ENCODE results near the gene CCDC187.

Gene CCDC187

GRCh38 chr9:136280535-136281315, 23.2 kb downstream of the CCDC187 start:
- no peak overlapping the region for H3K4me2 ChIP-seq (ENCODE audit: insufficient read depth, low read length)
- no peaks in the 10 kb centered on the region for H3K9me3 ChIP-seq (ENCODE audit: insufficient read depth, low read length, severe bottlenecking)
- TF ChIP-seq, protein P1, sequence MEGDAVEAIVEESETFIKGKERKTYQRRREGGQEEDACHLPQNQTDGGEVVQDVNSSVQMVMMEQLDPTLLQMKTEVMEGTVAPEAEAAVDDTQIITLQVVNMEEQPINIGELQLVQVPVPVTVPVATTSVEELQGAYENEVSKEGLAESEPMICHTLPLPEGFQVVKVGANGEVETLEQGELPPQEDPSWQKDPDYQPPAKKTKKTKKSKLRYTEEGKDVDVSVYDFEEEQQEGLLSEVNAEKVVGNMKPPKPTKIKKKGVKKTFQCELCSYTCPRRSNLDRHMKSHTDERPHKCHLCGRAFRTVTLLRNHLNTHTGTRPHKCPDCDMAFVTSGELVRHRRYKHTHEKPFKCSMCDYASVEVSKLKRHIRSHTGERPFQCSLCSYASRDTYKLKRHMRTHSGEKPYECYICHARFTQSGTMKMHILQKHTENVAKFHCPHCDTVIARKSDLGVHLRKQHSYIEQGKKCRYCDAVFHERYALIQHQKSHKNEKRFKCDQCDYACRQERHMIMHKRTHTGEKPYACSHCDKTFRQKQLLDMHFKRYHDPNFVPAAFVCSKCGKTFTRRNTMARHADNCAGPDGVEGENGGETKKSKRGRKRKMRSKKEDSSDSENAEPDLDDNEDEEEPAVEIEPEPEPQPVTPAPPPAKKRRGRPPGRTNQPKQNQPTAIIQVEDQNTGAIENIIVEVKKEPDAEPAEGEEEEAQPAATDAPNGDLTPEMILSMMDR (IDR thresholded peaks at IDR 0.05; ENCODE audit: borderline replicate concordance, extremely low read depth, low read length, poor library complexity, severe bottlenecking), result no peak
- TF ChIP-seq EZH2 (IDR thresholded peaks at IDR 0.05; ENCODE audit: borderline replicate concordance, low read depth, low read length, severe bottlenecking), result no peak
- DNase-seq (no peak), ATAC-seq (ENCODE audit: insufficient read depth, low read depth) (no peak)
- no peaks in the 10 kb centered on the region for H3K36me3 ChIP-seq (ENCODE audit: insufficient read depth, low read length)
- H3K27me3 ChIP-seq (ENCODE audit: insufficient read depth, low read length, poor library complexity), result peaks cover 3% of the 10 kb centered on the region
- H3K9ac ChIP-seq (ENCODE audit: low read depth, low read length), result no peak overlapping the region
- H2AFZ ChIP-seq (ENCODE audit: low read depth, low read length), result no peak overlapping the region
- H3K79me2 ChIP-seq (ENCODE audit: insufficient read depth, low read length), result no peaks in the 10 kb centered on the region
- H3K27ac ChIP-seq (ENCODE audit: low read length), result no peak overlapping the region
- H3K4me3 ChIP-seq (ENCODE audit: low read depth in 1 of 2, low read length in 2 of 2), result no peak overlapping the region
- 0 out of 2 replicates have a peak, but pooled peaks cover 3% of the 10 kb centered on the region for H4K20me1 ChIP-seq (ENCODE audit: insufficient read depth, low read length)
- H3K4me1 ChIP-seq (ENCODE audit: insufficient read depth, low read length), result no peaks in the 10 kb centered on the region

DNA sequence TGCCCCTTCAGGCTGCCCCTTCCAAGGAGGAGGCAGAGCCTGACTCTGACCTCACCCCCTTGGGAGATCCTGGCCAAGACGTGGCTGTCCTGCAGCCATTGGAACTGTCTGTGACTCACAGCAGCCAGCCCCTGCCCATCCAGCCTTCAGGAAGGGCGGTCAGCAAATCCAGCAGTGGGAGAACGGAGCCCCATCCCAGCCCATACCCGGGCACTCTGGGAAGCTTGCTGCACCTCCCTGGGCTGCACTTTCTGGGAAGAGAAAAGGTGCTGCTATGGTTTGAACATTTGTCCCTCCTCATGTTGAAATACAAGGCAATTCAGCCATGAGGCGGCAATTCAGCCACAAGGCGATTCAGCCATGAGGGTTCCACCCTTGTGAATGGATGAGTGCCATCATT, 24.4 kb downstream of the CCDC187 start:
- DNase-seq (no peak), ATAC-seq (ENCODE audit: insufficient read depth, low read depth) (no peak)
- TF ChIP-seq, protein P1 (IDR thresholded peaks at IDR 0.05; ENCODE audit: borderline replicate concordance, extremely low read depth, low read length, poor library complexity, severe bottlenecking), result no peak
- no peak for TF ChIP-seq EZH2 (IDR thresholded peaks at IDR 0.05; ENCODE audit: borderline replicate concordance, low read depth, low read length, severe bottlenecking)
- Histone ChIP-seq H3K4me2 (ENCODE audit: insufficient read depth, low read length) (no peak overlapping the region), H3K9ac (ENCODE audit: low read depth, low read length) (no peak overlapping the region), H3K27me3 (ENCODE audit: insufficient read depth, low read length, poor library complexity) (peaks cover 3% of the 10 kb centered on the region), H3K79me2 (ENCODE audit: insufficient read depth, low read length) (no peaks in the 10 kb centered on the region), H3K27ac (ENCODE audit: low read length) (no peak overlapping the region), H4K20me1 (ENCODE audit: insufficient read depth, low read length) (0 out of 2 replicates have a peak, but pooled peaks cover 3% of the 10 kb centered on the region), H3K36me3 (ENCODE audit: insufficient read depth, low read length) (no peaks in the 10 kb centered on the region), H3K4me1 (ENCODE audit: insufficient read depth, low read length) (no peaks in the 10 kb centered on the region), H3K4me3 (ENCODE audit: low read depth in 1 of 2, low read length in 2 of 2) (no peak overlapping the region), H3K9me3 (ENCODE audit: insufficient read depth, low read length, severe bottlenecking) (no peaks in the 10 kb centered on the region), H2AFZ (ENCODE audit: low read depth, low read length) (no peak overlapping the region)

- H2AFZ ChIP-seq (ENCODE audit: low read depth, low read length), result no peak overlapping the region
- no peaks in the 10 kb centered on the region for H3K36me3 ChIP-seq (ENCODE audit: insufficient read depth, low read length)
- peaks cover 3% of the 10 kb centered on the region; the same call in 1 of the 2 replicates for H4K20me1 ChIP-seq (ENCODE audit: insufficient read depth, low read length)
- no peak overlapping the region for H3K4me3 ChIP-seq (ENCODE audit: low read depth in 1 of 2, low read length in 2 of 2)
- no peaks in the 10 kb centered on the region for H3K4me1 ChIP-seq (ENCODE audit: insufficient read depth, low read length)
- no peak overlapping the region for H3K9ac ChIP-seq (ENCODE audit: low read depth, low read length)
- no peaks in the 10 kb centered on the region for H3K79me2 ChIP-seq (ENCODE audit: insufficient read depth, low read length)
- ATAC-seq (ENCODE audit: insufficient read depth, low read depth) (no peak), DNase-seq (no peak)
- no peak overlapping the region for H3K4me2 ChIP-seq (ENCODE audit: insufficient read depth, low read length)
- no peak overlapping the region for H3K27ac ChIP-seq (ENCODE audit: low read length)
- peaks cover 3% of the 10 kb centered on the region for H3K27me3 ChIP-seq (ENCODE audit: insufficient read depth, low read length, poor library complexity)
- no peaks in the 10 kb centered on the region for H3K9me3 ChIP-seq (ENCODE audit: insufficient read depth, low read length, severe bottlenecking)
- no peak for TF ChIP-seq EZH2 (IDR thresholded peaks at IDR 0.05; ENCODE audit: borderline replicate concordance, low read depth, low read length, severe bottlenecking)
- TF ChIP-seq, protein P1 (IDR thresholded peaks at IDR 0.05; ENCODE audit: borderline replicate concordance, extremely low read depth, low read length, poor library complexity, severe bottlenecking), result no peak
Measured at GRCh38 chr9:136278894-136279293, 25.0 kb downstream of the CCDC187 start.
